Measurements from ENCODE around the gene ABHD16A. TPM values are rescaled to one million over a fixed set of nuclear protein-coding genes. Genes with fewer than 3 reads are reported as not detected.

ABHD16A gene
- total and polyA plus RNA-seq, 8 donors = 14.9 to 61.5 (median 21.5) TPM

DNA sequence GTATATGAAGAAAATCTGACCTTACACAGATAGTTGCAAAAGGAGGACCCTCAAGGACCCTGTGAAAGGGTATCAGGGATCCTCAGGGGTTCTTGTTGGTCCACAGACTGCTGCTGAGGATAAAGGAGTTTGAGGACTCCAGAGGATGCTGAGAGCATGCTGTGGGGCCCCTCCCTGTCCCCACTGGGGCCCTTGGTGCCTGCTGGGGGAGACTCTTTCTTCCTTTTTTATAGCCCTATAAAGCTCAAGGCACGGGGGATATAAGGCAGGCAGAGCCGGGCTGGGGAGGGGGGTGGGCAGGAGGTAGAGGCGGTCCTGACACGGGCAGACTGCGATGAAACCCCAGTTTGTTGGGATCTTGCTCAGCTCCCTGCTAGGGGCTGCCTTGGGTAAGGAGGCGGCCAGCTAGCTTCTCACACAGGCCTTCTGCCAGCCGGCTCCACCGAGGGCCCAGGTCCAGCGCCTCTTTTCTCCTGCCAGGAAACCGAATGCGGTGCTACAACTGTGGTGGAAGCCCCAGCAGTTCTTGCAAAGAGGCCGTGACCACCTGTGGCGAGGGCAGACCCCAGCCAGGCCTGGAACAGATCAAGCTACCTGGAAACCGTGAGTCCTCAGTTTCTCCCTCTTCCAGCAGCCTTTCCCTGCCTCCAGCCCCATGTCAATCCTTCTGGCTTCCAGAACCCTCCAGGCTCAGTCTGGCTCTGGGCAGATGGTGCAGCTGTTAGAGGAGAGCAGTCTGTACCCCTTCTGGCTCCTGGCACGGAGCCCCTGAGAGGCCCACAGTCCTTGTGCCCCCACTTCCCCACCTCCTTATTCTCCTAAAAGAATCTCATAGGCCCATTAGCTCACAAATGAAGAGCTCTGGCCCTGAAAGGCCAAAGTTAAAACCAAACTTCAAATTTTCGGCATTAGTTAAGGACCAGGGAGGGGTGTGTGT lies 12.2 kb upstream of the ABHD16A start, which contains the start of gene LY6G6D:
TSS of gene LY6G6D (plus strand) at position 327 of the 937 bp plus-strand sequence. CDS start at position 335, 8 bp downstream.
- no peaks in the 10 kb centered on the region for H3K4me1 ChIP-seq
- H3K9me3 ChIP-seq = no peaks in the 10 kb centered on the region
- TF ChIP-seq, protein P1, sequence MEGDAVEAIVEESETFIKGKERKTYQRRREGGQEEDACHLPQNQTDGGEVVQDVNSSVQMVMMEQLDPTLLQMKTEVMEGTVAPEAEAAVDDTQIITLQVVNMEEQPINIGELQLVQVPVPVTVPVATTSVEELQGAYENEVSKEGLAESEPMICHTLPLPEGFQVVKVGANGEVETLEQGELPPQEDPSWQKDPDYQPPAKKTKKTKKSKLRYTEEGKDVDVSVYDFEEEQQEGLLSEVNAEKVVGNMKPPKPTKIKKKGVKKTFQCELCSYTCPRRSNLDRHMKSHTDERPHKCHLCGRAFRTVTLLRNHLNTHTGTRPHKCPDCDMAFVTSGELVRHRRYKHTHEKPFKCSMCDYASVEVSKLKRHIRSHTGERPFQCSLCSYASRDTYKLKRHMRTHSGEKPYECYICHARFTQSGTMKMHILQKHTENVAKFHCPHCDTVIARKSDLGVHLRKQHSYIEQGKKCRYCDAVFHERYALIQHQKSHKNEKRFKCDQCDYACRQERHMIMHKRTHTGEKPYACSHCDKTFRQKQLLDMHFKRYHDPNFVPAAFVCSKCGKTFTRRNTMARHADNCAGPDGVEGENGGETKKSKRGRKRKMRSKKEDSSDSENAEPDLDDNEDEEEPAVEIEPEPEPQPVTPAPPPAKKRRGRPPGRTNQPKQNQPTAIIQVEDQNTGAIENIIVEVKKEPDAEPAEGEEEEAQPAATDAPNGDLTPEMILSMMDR (IDR thresholded peaks at IDR 0.05) = no peak
- 72 to 78% methylated on average over 16 of the region's 16 CpGs for WGBS, 2 donors
- ATAC-seq = no peak
- no peak for DNase-seq
- no peak for FAIRE-seq
- no peak within 1 kb of the TSS for H3K27ac ChIP-seq
- H3K4me3 ChIP-seq = no peak within 1 kb of the TSS
- intact Hi-C loops (cut with DNase I) = no loop called here
- H3K36me3 ChIP-seq = no peaks in the 10 kb centered on the region
- H3K27me3 ChIP-seq = no peaks in the 10 kb centered on the region

DNA sequence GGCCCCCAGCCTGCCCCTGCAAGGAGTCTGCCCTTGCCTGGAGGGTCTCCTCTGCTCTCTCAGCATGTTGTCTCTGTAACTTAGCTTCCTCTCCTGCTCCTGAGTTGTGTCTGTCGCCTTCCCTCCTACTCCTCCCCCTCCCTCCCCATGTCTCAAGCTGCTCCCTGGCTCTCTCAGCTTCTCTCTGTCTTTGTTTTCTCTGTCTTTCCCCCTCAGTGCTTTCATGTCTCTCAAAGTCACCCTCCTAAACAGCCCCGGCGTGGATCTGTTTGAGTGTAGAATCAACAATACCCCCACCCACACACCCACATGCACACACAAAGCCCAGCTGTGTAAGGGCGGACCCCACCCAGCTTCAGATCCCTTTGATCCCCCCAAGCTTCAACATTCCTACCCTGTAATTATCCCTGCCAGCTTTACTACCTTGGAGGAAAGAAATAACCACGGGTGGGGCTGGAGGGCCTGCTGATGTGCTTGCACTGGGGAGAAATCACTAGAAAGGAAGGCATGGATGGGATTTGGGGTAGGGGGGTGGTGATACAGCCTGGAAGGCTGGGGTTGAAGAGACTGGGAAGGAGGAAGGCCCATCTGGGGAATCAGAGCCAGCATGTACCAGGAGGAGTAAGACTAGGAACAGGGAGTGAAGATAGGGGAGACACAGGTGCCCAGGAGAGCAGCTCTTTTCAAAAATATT lies 11.0 kb upstream of the ABHD16A start:
- H3K27me3 ChIP-seq = no peaks in the 10 kb centered on the region
- no peak overlapping the region for H3K27ac ChIP-seq
- no peak for ATAC-seq
- no peak for DNase-seq
- no peak for FAIRE-seq
- no peaks in the 10 kb centered on the region for H3K36me3 ChIP-seq
- intact Hi-C loops (cut with DNase I) = no loop called here
- no peaks in the 10 kb centered on the region for H3K9me3 ChIP-seq
- 40 to 50% methylated on average over 5 of the region's 5 CpGs for WGBS, 2 donors
- H3K4me1 ChIP-seq = no peaks in the 10 kb centered on the region
- TF ChIP-seq, protein P1 (IDR thresholded peaks at IDR 0.05) = no peak
- no peak overlapping the region for H3K4me3 ChIP-seq

DNA sequence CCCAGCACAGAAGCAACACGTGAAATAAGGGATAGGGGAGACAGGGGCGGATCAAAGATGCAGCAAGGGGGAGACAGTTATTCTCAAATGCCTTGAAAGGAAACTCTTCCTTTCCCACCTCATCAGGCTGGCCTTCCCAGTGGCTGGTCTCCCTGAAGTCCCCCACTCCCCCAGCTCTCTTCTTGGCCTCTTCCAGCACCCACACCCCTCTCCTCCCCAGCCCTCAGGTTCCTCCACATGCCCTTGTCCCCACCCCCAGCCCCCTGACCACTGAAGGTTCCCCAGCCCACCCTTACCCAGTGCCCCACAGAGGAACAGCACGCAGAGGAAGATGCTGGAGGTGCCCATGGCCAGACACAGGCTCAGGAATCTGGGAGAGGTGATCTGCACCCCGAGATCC lies 10.3 kb upstream of the ABHD16A start:
- H3K27me3 ChIP-seq = no peaks in the 10 kb centered on the region
- ATAC-seq (no peak), FAIRE-seq (no peak), DNase-seq (no peak)
- H3K4me3 ChIP-seq = no peak overlapping the region
- no peaks in the 10 kb centered on the region for H3K4me1 ChIP-seq
- TF ChIP-seq, protein P1 (IDR thresholded peaks at IDR 0.05) = no peak
- intact Hi-C loops (cut with DNase I) = no loop called here
- no peaks in the 10 kb centered on the region for H3K9me3 ChIP-seq
- H3K27ac ChIP-seq = no peak overlapping the region
- H3K36me3 ChIP-seq = no peaks in the 10 kb centered on the region
- WGBS, 2 donors = 72 to 75% methylated on average over 4 of the region's 4 CpGs

DNA sequence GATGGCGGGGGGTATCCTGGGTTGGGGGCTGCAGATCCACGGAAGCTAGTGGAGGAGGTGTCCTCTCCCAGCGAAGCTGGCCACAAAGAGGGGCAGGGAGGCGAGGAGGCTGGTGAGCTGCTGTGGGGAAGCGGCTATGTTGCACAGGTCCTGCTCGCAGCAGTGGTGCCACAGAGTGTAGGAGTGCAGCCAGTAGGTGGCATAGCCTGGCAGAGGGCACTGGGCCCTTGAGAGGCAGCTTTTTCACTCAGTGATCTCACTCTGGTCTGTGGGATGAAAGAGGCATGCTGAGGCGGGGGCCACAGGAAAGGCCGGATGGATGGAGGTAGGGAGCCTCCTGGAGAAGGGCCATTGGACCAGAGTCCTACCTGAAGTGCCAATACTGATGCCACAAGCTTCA lies 9.2 kb upstream of the ABHD16A start:
- peak in 3 of 4 donors; percentile 45 to 72 (median 46) for ATAC-seq
- Histone ChIP-seq H3K27ac (no peak overlapping the region), H3K9me3 (no peaks in the 10 kb centered on the region), H3K27me3 (no peaks in the 10 kb centered on the region), H3K4me1 (no peaks in the 10 kb centered on the region), H3K4me3 (no peak overlapping the region), H3K36me3 (no peaks in the 10 kb centered on the region)
- intact Hi-C loops (cut with DNase I) = no loop called here
- FAIRE-seq = no peak
- no peak for DNase-seq
- WGBS, 2 donors = 64 to 69% methylated on average over 8 of the region's 8 CpGs
- TF ChIP-seq, protein P1 (IDR thresholded peaks at IDR 0.05) = no peak
